Measurements from ENCODE around the gene BTNL8.
A peak's percentile ranks its signal among the peaks of the same experiment; 100 is the strongest.

The BTNL8 gene

GRCh38 chr5:180898621-180899246 is at the start of gene BTNL8:
Gene BTNL8, plus strand, starts transcription at chr5:180899159. Its CDS starts 152 bp downstream, at chr5:180899311.
- DNase-seq (ENCODE audit: low read depth in 2 of 2), result no peak

GRCh38 chr5:180849827-180850226 is 49.1 kb upstream of the BTNL8 start:
- no peak for DNase-seq (ENCODE audit: low read depth in 2 of 2)

- no peak for DNase-seq (ENCODE audit: low read depth in 2 of 2)
These were observed 48.4 kb upstream of the BTNL8 start for GRCh38 chr5:180850434-180851078.

- DNase-seq (ENCODE audit: low read depth in 2 of 2), result no peak
These were observed 46.5 kb upstream of the BTNL8 start for GRCh38 chr5:180852495-180852894.

- DNase-seq (ENCODE audit: low read depth in 2 of 2), result no peak
These were observed 45.7 kb upstream of the BTNL8 start for GRCh38 chr5:180853121-180853847.

GRCh38 chr5:180853848-180854176 is 45.1 kb upstream of the BTNL8 start:
- no peak for DNase-seq (ENCODE audit: low read depth in 2 of 2)

- DNase-seq (ENCODE audit: low read depth in 2 of 2), result no peak
These were observed 40.4 kb upstream of the BTNL8 start for GRCh38 chr5:180858586-180858985.

- DNase-seq (ENCODE audit: low read depth in 2 of 2), result peak in 1 of 2 donors; percentile 27
These were observed 38.6 kb upstream of the BTNL8 start for GRCh38 chr5:180860273-180860886.

- peak; percentile 72 for DNase-seq (ENCODE audit: low read depth in 2 of 2)
These were observed 37.8 kb upstream of the BTNL8 start, which contains the start of gene ZFP62 for GRCh38 chr5:180860887-180861822. Gene ZFP62, minus strand, starts transcription at chr5:180861276. Its CDS starts 57 bp downstream, at chr5:180861219.

- DNase-seq (ENCODE audit: low read depth in 2 of 2), result no peak
These were observed 36.3 kb upstream of the BTNL8 start for GRCh38 chr5:180862645-180863044.

- DNase-seq (ENCODE audit: low read depth in 2 of 2), result no peak
These were observed 32.8 kb upstream of the BTNL8 start for GRCh38 chr5:180865981-180866695.

- no peak for DNase-seq (ENCODE audit: low read depth in 2 of 2)
These were observed 32.0 kb upstream of the BTNL8 start for GRCh38 chr5:180866985-180867384.

GRCh38 chr5:180868960-180869359 is 30.0 kb upstream of the BTNL8 start:
- peak in 1 of 2 donors; percentile 28 for DNase-seq (ENCODE audit: low read depth in 2 of 2)

- no peak for DNase-seq (ENCODE audit: low read depth in 2 of 2)
These were observed 29.4 kb upstream of the BTNL8 start for GRCh38 chr5:180869587-180869986.

GRCh38 chr5:180870276-180871068 is 28.5 kb upstream of the BTNL8 start:
- DNase-seq (ENCODE audit: low read depth in 2 of 2), result no peak

GRCh38 chr5:180872419-180872818 is 26.5 kb upstream of the BTNL8 start:
- DNase-seq (ENCODE audit: low read depth in 2 of 2), result no peak

- DNase-seq (ENCODE audit: low read depth in 2 of 2), result no peak
These were observed 25.1 kb upstream of the BTNL8 start for GRCh38 chr5:180873615-180874520.

- DNase-seq (ENCODE audit: low read depth in 2 of 2), result no peak
These were observed 24.0 kb upstream of the BTNL8 start for GRCh38 chr5:180874804-180875582.

All from activated CD8-positive, alpha-beta memory T cell treated with anti-CD3 and anti-CD28 coated beads for 4 hours (primary cell).